ENCODE data around the gene FAM168A.

GRCh38 chr11:73439002-73439843 lies 158.7 kb downstream of the FAM168A start:
- TF ChIP-seq CTCF (IDR thresholded peaks at IDR 0.05) (no peak), POLR2A (IDR thresholded peaks at IDR 0.05) (no peak)
